GM10266 (cell line): Measurements from ENCODE around the gene PRR23C.

Experiments
- DNase-seq: peaks from one replicate; pipeline ENCODE4 v3.0.0; 2012; ENCODE audit errors: extremely low spot score
- CTCF ChIP-seq: IDR thresholded peaks from 2 replicates; pipeline ENCODE4 v1.5.1; 2012; ENCODE audit warnings: mild to moderate bottlenecking, low read depth; ENCODE audit not compliant: control insufficient read depth, insufficient read depth; ENCODE audit errors: missing control alignments

PRR23C gene

GRCh38 chr3:139044366-139045210, at the start of gene PRR23C:
Gene PRR23C, minus strand, starts transcription at chr3:139044892. Its CDS starts 272 bp downstream, at chr3:139044620.
- no peak for DNase-seq
- no peak for TF ChIP-seq CTCF

DNA sequence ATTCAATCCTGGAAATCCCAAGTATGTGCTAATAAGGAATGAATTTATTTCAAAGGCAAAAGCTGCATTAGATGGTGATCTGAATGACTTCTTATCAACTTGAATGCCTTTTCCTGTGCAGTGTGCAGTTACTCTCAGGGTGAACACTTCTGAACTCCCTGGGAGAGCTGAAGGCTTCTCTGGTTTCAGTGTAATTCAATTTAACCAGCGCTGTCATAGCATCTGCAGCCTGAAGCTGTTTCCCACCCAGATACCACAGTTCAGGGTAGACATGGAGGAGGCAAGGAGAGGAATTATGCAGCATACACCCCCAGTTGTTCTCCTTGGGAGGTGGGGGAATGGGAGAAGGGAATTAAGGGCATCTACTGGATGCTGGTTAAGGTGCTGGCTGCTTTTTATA, 49.1 kb upstream of the PRR23C start:
- DNase-seq: no peak
- no peak for TF ChIP-seq CTCF

- TF ChIP-seq CTCF: no peak
- DNase-seq: no peak
These were observed 44.0 kb upstream of the PRR23C start for GRCh38 chr3:139088462-139089324.

- DNase-seq: no peak
- no peak for TF ChIP-seq CTCF
These were observed 42.9 kb upstream of the PRR23C start for GRCh38 chr3:139087621-139088020.

GRCh38 chr3:139084176-139084575, 39.5 kb upstream of the PRR23C start:
- no peak for TF ChIP-seq CTCF

GRCh38 chr3:139074565-139075115, 29.9 kb upstream of the PRR23C start:
- no peak for TF ChIP-seq CTCF
- no peak for DNase-seq

More at GRCh38 chr3:139084176-139084575, 39.5 kb upstream of the PRR23C start:
- no peak for DNase-seq
